K562 (cell line): ENCODE data around the gene BNIPL. TPM values are rescaled to one million over a fixed set of nuclear protein-coding genes. Genes with fewer than 3 reads are reported as not detected.

Source experiments
- ATAC-seq: fragments of 200-7000 bp; cut with Tn5 transposase; 3 replicates; pipeline ENCODE4 v1.9.1; 2020; ENCODE audit warnings: moderate library complexity
- BruUV-seq: library from RNA; stranded (reverse); fragments of 400-500 nt; replicated peaks from 2 replicates; lab custom pipeline; 2021; lab: Mats Ljungman, UMichigan
- CTCF ChIA-PET: fragments of 300-600 bp; formaldehyde crosslinking; extraction: SDS; loops from one replicate; lab custom pipeline; 2021; ENCODE audit warnings: low intra/inter-chr PET ratio; lab: Yijun Ruan, JAX
- POLR2A ChIA-PET: fragments of 300-600, 350-650 bp; sonication (Branson Sonifier 250); formaldehyde crosslinking; extraction: SDS; loops from one replicate; lab custom pipeline; 2021; ENCODE audit warnings: antibody characterized with exemption, inconsistent platforms; lab: Yijun Ruan, JAX
- DNase-seq, 4 experiments: peaks; one replicate each; pipeline versions ENCODE4 v3.0.0 to v3.0.0-alpha.2; 2011 to 2018; ENCODE audit warnings: low spot score in 3 of 4, mixed read lengths in 3 of 4; ENCODE audit errors: extremely low read depth in 1 of 4
- FAIRE-seq: peaks from 2 replicates; lab custom pipeline; 2011; peaks lifted over from hg19 to GRCh38; lab: Jason Lieb, UNC
- H2AFZ ChIP-seq: 2 replicates; pipeline ENCODE4 v1.6.0; 2011; ENCODE audit warnings: low read depth, low read length, control low read depth, inconsistent platforms
- H3K27ac ChIP-seq: fragments of 200-600 bp; 3 replicates; pipeline ENCODE4 v1.8.0; 2011; ENCODE audit warnings: low read depth, mild to moderate bottlenecking, control low read depth, inconsistent platforms, low read length, moderate library complexity, mixed read lengths; ENCODE audit errors: extremely low read depth
- H3K27me3 ChIP-seq, 2 experiments: fragments of 300-600 bp in 1 of 2; 2 replicates in 1 of 2; 3 replicates in 1 of 2; pipeline versions ENCODE4 v1.6.0 to v1.8.0; 2011; ENCODE audit warnings: inconsistent platforms in 2 of 2, low read length in 2 of 2, mild to moderate bottlenecking in 1 of 2, mixed read lengths in 1 of 2, moderate library complexity in 1 of 2; ENCODE audit not compliant: control insufficient read depth in 2 of 2, insufficient read depth in 2 of 2
- H3K36me3 ChIP-seq: fragments of 300-600 bp; 3 replicates; pipeline ENCODE4 v1.8.0; 2011; ENCODE audit warnings: mild to moderate bottlenecking, low read length, inconsistent platforms; ENCODE audit not compliant: control insufficient read depth, insufficient read depth
- H3K4me1 ChIP-seq, 2 experiments: fragments of 200-600 bp in 1 of 2; replicated peaks in 1 of 2; 2 replicates in 1 of 2; 3 replicates in 1 of 2; pipeline versions ENCODE4 v1.5.1 to v1.8.0; 2011; ENCODE audit warnings: inconsistent platforms in 2 of 2, low read length in 2 of 2, mild to moderate bottlenecking in 1 of 2, mixed read lengths in 1 of 2, moderate library complexity in 1 of 2; ENCODE audit not compliant: control insufficient read depth in 2 of 2, insufficient read depth in 2 of 2
- H3K4me2 ChIP-seq: 2 replicates; pipeline ENCODE4 v1.6.1; 2011; ENCODE audit warnings: low read length, control low read depth, inconsistent platforms, mixed read lengths; ENCODE audit not compliant: insufficient read depth
- H3K4me3 ChIP-seq: fragments of 200-600 bp; sonication (generic), shearing (Covaris generic); 2 replicates; pipeline ENCODE4 v1.5.1; 2016; ENCODE audit warnings: control low read depth, inconsistent platforms
- H3K79me2 ChIP-seq: fragments of 200-600 bp; 3 replicates; pipeline ENCODE4 v1.8.0; 2011; ENCODE audit warnings: low read length, inconsistent platforms; ENCODE audit not compliant: control insufficient read depth, insufficient read depth
- H3K9ac ChIP-seq, 2 experiments: 2 replicates each; pipeline versions ENCODE4 v1.6.0 to v1.6.1; 2011; ENCODE audit warnings: low read depth in 2 of 2, low read length in 2 of 2, control low read depth in 1 of 2, inconsistent platforms in 1 of 2, mild to moderate bottlenecking in 1 of 2, mixed read lengths in 1 of 2; ENCODE audit not compliant: insufficient read depth in 1 of 2
- H3K9me1 ChIP-seq: one replicate; pipeline ENCODE4 v1.6.0; 2011; ENCODE audit warnings: inconsistent platforms, mild to moderate bottlenecking, low read length, moderate library complexity; ENCODE audit not compliant: control insufficient read depth, insufficient read depth
- H3K9me3 ChIP-seq: replicated peaks from 2 replicates; pipeline ENCODE4 v1.5.1; 2011; ENCODE audit warnings: low read depth, low read length, inconsistent platforms; ENCODE audit not compliant: control insufficient read depth, insufficient read depth
- H4K20me1 ChIP-seq: replicated peaks from 2 replicates; pipeline ENCODE4 v1.6.1; 2011; ENCODE audit warnings: low read length, inconsistent platforms, mixed read lengths; ENCODE audit not compliant: control insufficient read depth, insufficient read depth
- ARID3B ChIP-seq: fragments of 250-450 bp; sonication (Bioruptor Pico); IDR thresholded peaks from 2 replicates; pipeline ENCODE4 v1.4.0; 2020; ENCODE audit warnings: borderline replicate concordance
- HDGF ChIP-seq: fragments of 450-650 bp; IDR thresholded peaks from 2 replicates; pipeline ENCODE4 v1.6.1; 2016
- MLLT1 ChIP-seq, 2 experiments: fragments of 450-650 bp; IDR thresholded peaks; 2 replicates each; pipeline ENCODE4 v1.6.1; 2016
- MYBL2 ChIP-seq, 2 experiments: fragments of 450-650 bp in 1 of 2; sonication (generic) in 1 of 2; formaldehyde crosslinking in 1 of 2; IDR thresholded peaks; 2 replicates each; pipeline versions ENCODE4 v1.6.1 to v1.8.1; 2017 to 2022; ENCODE audit warnings: borderline replicate concordance in 1 of 2, inconsistent platforms in 1 of 2, low read depth in 1 of 2, mild to moderate bottlenecking in 1 of 2, missing genetic modification reagents in 1 of 2, moderate library complexity in 1 of 2
- REST ChIP-seq, 2 experiments: fragments of 450-650 bp; formaldehyde crosslinking in 1 of 2; IDR thresholded peaks; 2 replicates each; pipeline versions ENCODE4 v1.4.0 to v1.6.1; 2014 to 2020; ENCODE audit warnings: mild to moderate bottlenecking in 2 of 2, borderline replicate concordance in 1 of 2, low read depth in 1 of 2
- RNF2 ChIP-seq: sonication (generic); IDR thresholded peaks from 2 replicates; pipeline ENCODE4 v1.6.1; 2016
- SRF ChIP-seq, 2 experiments: fragments of 250-450, 450-650 bp in 1 of 2; sonication (Bioruptor Pico) in 1 of 2; sonication (generic) in 1 of 2; formaldehyde crosslinking; IDR thresholded peaks; 2 replicates each; pipeline versions ENCODE4 v1.5.0 to v1.5.1; 2020 to 2022; ENCODE audit warnings: mild to moderate bottlenecking in 1 of 2, missing genetic modification reagents in 1 of 2
- ZNF655 ChIP-seq: fragments of 250-450 bp; sonication (Bioruptor Pico); IDR thresholded peaks from 2 replicates; pipeline ENCODE4 v1.5.0; 2021
- WGBS: fragments of 100-300 bp; shearing (Covaris generic); methylation state at CpG from one replicate; pipeline ENCODE4 v1.1.6; 2016; ENCODE audit warnings: low coverage, mixed read lengths; ENCODE audit not compliant: insufficient coverage; ENCODE audit errors: missing lambda C conversion rate; 5-methylcytosine and 5-hydroxymethylcytosine counted together
- in situ Hi-C: fragments of 300-500 bp; cut with MboI; formaldehyde crosslinking; loops from 4 replicates; pipeline ENCODE4 v1.15.0; 2018; ENCODE audit warnings: inconsistent platforms, mixed read lengths
- intact Hi-C: fragments of 100-400 bp; cut with micrococcal nuclease; formaldehyde crosslinking; loops from 2 replicates; pipeline ENCODE4 v1.14.2; 2022
- polyA plus RNA-seq, 8 experiments: library from polyadenylated mRNA; depleted of rRNA in 4 of 8; stranded (reverse) in 5 of 8; unstranded in 3 of 8; fragments of >200 nt; fragmentation: Nextera tagmentation in 2 of 8; fragmentation: Illumina TruSeq in 1 of 8; extraction: Ambion mirVana in 2 of 8; extraction: Trizol in 1 of 8; gene quantifications; 2 replicates each; pipeline versions ENCODE4 v1.2.1 to v1.2.3, GENCODE V29; 2011 to 2014; ENCODE audit warnings: inconsistent platforms in 1 of 8, missing spikeins in 1 of 8
- total RNA-seq, 7 experiments: library from RNA; depleted of rRNA in 6 of 7; stranded (reverse); fragments of >200 nt in 6 of 7; fragmentation: Illumina TruSeq in 2 of 7; extraction: Trizol in 2 of 7; gene quantifications; 2 replicates each; pipeline versions ENCODE4 v1.2.1 to v1.2.3, GENCODE V29; 2011 to 2021; ENCODE audit warnings: low replicate concordance in 1 of 7

The BNIPL gene
- total and polyA plus RNA-seq, 9 of the 15 experiments (the other 6 are each of a cell fraction or from before 2014, with no cell fraction given): 0.08 to 1.4 (median 0.68) TPM

GRCh38 chr1:151056149-151056548 is 19.8 kb downstream of the BNIPL start:
- FAIRE-seq: no peak
- ATAC-seq: no peak
- Histone ChIP-seq H4K20me1 (0 out of 2 replicates have a peak, but pooled peaks cover 3% of the 10 kb centered on the region), H3K4me3 (peak overlapping the region; percentile 95), H3K9me1 (peaks cover 2% of the 10 kb centered on the region), H3K9ac (peak overlapping the region; percentile 80 to 92; a peak in 3 of 4 replicates), H3K79me2 (peaks cover 79% of the 10 kb centered on the region), H3K36me3 (peaks cover 71% of the 10 kb centered on the region), H3K27me3 (no peaks in the 10 kb centered on the region), H3K9me3 (no peaks in the 10 kb centered on the region), H3K4me1 (peaks cover 43 to 56% of the 10 kb centered on the region in 2 experiments), H3K27ac (peak overlapping the region; percentile 91), H3K4me2 (peak overlapping the region; percentile 96), H2AFZ (no peak overlapping the region)
- intact Hi-C loops (loop anchor here (5.0 kb wide), 2 partner anchors 34 to 49 kb away; partner anchors contain the start of genes MINDY1 and PRUNE1), in situ Hi-C loops (no loop called here)
- WGBS: 25% methylated on average over 2 of the region's 2 CpGs
- POLR2A ChIA-PET: interaction anchor here (0.7 to 4.4 kb wide), 8 partner anchors 9 to 195 kb away, joined by 3 to 19 read pairs (median 6); partner anchors contain the start of genes BNIPL and C1orf56
- no TSS peak for BruUV-seq
- CTCF ChIA-PET: no interaction called here
- peak in 1 of 4 experiments; percentile 54 for DNase-seq
- no peak for TF ChIP-seq RNF2
- no peak for TF ChIP-seq ZNF655 (CRISPR knock-in tag)
- TF ChIP-seq SRF (CRISPR knock-in tag; IDR thresholded peaks at IDR 0.05): 0 out of 4 replicates have a peak, but pooled peaks of 1 of the 2 experiments have one; percentile 20
- no peak for TF ChIP-seq MYBL2 (IDR thresholded peaks at IDR 0.05; ENCODE audit: low read depth)
- no peak for TF ChIP-seq MYBL2 (CRISPR knock-in tag; IDR thresholded peaks at IDR 0.05; ENCODE audit: borderline replicate concordance)
- TF ChIP-seq ARID3B (CRISPR knock-in tag): no peak
- 0 out of 2 replicates have a peak, but pooled peaks have one; percentile 28 for TF ChIP-seq HDGF
- no peak for TF ChIP-seq REST (IDR thresholded peaks at IDR 0.05; ENCODE audit: borderline replicate concordance)
- TF ChIP-seq REST (CRISPR knock-in tag; IDR thresholded peaks at IDR 0.05; ENCODE audit: low read depth): no peak
- TF ChIP-seq MLLT1 (IDR thresholded peaks at IDR 0.05): peak in 1 of 2 experiments; percentile 27; a peak in 1 of 4 replicates
